HepG2 (cell line): ENCODE measurements around the gene EMC10. TPM values are rescaled to one million over a fixed set of nuclear protein-coding genes. Genes with fewer than 3 reads are reported as not detected.
A peak's percentile ranks its signal among the peaks of the same experiment; 100 is the strongest.

Source experiments
- ADNP ChIP-seq: sonication (generic); formaldehyde crosslinking; IDR thresholded peaks from 2 replicates; pipeline ENCODE4 v1.4.0; 2020; ENCODE audit warnings: missing genetic modification reagents
- EP300 ChIP-seq, 3 experiments: sonication (generic) in 1 of 3; formaldehyde crosslinking in 1 of 3; IDR thresholded peaks; 2 replicates each; pipeline versions ENCODE4 v1.5.1 to v1.6.1; 2011 to 2020; ENCODE audit warnings: low read depth in 2 of 3, low read length in 2 of 3, borderline replicate concordance in 1 of 3, improper control_type of control experiment in 1 of 3, mild to moderate bottlenecking in 1 of 3, missing genetic modification reagents in 1 of 3, moderate library complexity in 1 of 3
- EZH2 ChIP-seq: conservative IDR thresholded peaks from 2 replicates; pipeline ENCODE4 v1.6.1; 2012; ENCODE audit warnings: mild to moderate bottlenecking, low read depth, low read length, moderate library complexity
- FOXO1 ChIP-seq: sonication (generic); formaldehyde crosslinking; IDR thresholded peaks from 2 replicates; pipeline ENCODE4 v1.4.0; 2020; ENCODE audit warnings: missing genetic modification reagents
- HNRNPH1 ChIP-seq: fragments of 200-400 bp; formaldehyde crosslinking; optimal IDR thresholded peaks from 2 replicates; pipeline ENCODE3; 2017; ENCODE audit warnings: mild to moderate bottlenecking, low read depth, low read length
- HOXA3 ChIP-seq: sonication (generic); formaldehyde crosslinking; IDR thresholded peaks from 2 replicates; pipeline ENCODE4 v1.5.0; 2020; ENCODE audit warnings: missing genetic modification reagents
- KDM5B ChIP-seq: sonication (generic); formaldehyde crosslinking; IDR thresholded peaks from 2 replicates; pipeline ENCODE4 v1.4.0; 2020; ENCODE audit warnings: missing genetic modification reagents, mild to moderate bottlenecking, borderline replicate concordance
- NFYC ChIP-seq: IDR thresholded peaks from 2 replicates; pipeline ENCODE4 v1.6.1; 2016; ENCODE audit warnings: missing genetic modification reagents, missing compliant biosample characterization
- RBAK ChIP-seq: sonication (generic); formaldehyde crosslinking; IDR thresholded peaks from 2 replicates; pipeline ENCODE4 v1.5.1; 2020; ENCODE audit warnings: mild to moderate bottlenecking, missing genetic modification reagents
- SIX4 ChIP-seq: sonication (generic); formaldehyde crosslinking; IDR thresholded peaks from 2 replicates; pipeline ENCODE4 v1.4.0; 2020; ENCODE audit warnings: missing genetic modification reagents
- SOX13 ChIP-seq, 3 experiments: fragments of 450-650 bp in 1 of 3; sonication (generic) in 1 of 3; formaldehyde crosslinking in 1 of 3; IDR thresholded peaks in 2 of 3; conservative IDR thresholded peaks in 1 of 3; 2 replicates each; pipeline versions ENCODE4 v1.5.0 to v1.6.1; 2016 to 2020; ENCODE audit warnings: antibody characterized with exemption in 1 of 3, mild to moderate bottlenecking in 1 of 3, missing compliant biosample characterization in 1 of 3, missing genetic modification reagents in 1 of 3, moderate library complexity in 1 of 3
- TEAD2 ChIP-seq: sonication (generic); formaldehyde crosslinking; IDR thresholded peaks from 2 replicates; pipeline ENCODE4 v1.9.0; 2021; ENCODE audit warnings: missing genetic modification reagents
- ZNF225 ChIP-seq: sonication (generic); formaldehyde crosslinking; IDR thresholded peaks from 2 replicates; pipeline ENCODE4 v1.4.0; 2020; ENCODE audit warnings: mild to moderate bottlenecking, missing genetic modification reagents
- ZNF350 ChIP-seq: sonication (generic); formaldehyde crosslinking; IDR thresholded peaks from 2 replicates; pipeline ENCODE4 v1.4.0; 2020; ENCODE audit warnings: mild to moderate bottlenecking, low read depth, missing genetic modification reagents, borderline replicate concordance
- ZNF629 ChIP-seq: sonication (generic); formaldehyde crosslinking; conservative IDR thresholded peaks from 2 replicates; pipeline ENCODE4 v1.5.0; 2020; ENCODE audit warnings: missing genetic modification reagents
- ZNF678 ChIP-seq: sonication (generic); formaldehyde crosslinking; IDR thresholded peaks from 2 replicates; pipeline ENCODE4 v1.4.0; 2020; ENCODE audit warnings: mild to moderate bottlenecking, missing genetic modification reagents
- polyA plus RNA-seq, 8 experiments: library from polyadenylated mRNA; depleted of rRNA in 3 of 8; stranded (reverse) in 7 of 8; unstranded in 1 of 8; fragments of >200 nt; fragmentation: Illumina TruSeq in 4 of 8; extraction: Trizol in 4 of 8; gene quantifications; 2 replicates each; pipeline versions ENCODE4 v1.2.1 to v1.2.3, GENCODE V29; 2011 to 2016; ENCODE audit warnings: low read depth in 4 of 8, missing spikeins in 1 of 8, mixed read lengths in 1 of 8; ENCODE audit not compliant: insufficient read depth in 1 of 8
- total RNA-seq, 5 experiments: library from RNA; depleted of rRNA; stranded (reverse); fragments of >200 nt; fragmentation: Illumina TruSeq; extraction: Trizol; gene quantifications; 2 replicates each; pipeline ENCODE4 v1.2.3, GENCODE V29; 2016; ENCODE audit warnings: low read depth in 1 of 5
- TF ChIP-seq, protein P1 (sequence below), 2 experiments: fragments of 450-650 bp in 1 of 2; sonication (generic) in 1 of 2; formaldehyde crosslinking; IDR thresholded peaks; 2 replicates each; pipeline versions ENCODE4 v1.5.0 to v1.8.0; 2020 to 2022; ENCODE audit warnings: mild to moderate bottlenecking in 1 of 2, missing genetic modification reagents in 1 of 2
- TF ChIP-seq, protein P2 (sequence below): sonication (generic); IDR thresholded peaks from 2 replicates; pipeline ENCODE4 v1.6.1; 2016; ENCODE audit warnings: low read depth, borderline replicate concordance
- TF ChIP-seq, protein P3 (sequence below): sonication (generic); formaldehyde crosslinking; IDR thresholded peaks from 2 replicates; pipeline ENCODE4 v1.4.0; 2020; ENCODE audit warnings: missing genetic modification reagents
- TF ChIP-seq, protein P4 (sequence below): sonication (generic); formaldehyde crosslinking; IDR thresholded peaks from 2 replicates; pipeline ENCODE4 v1.8.1; 2023; ENCODE audit warnings: mild to moderate bottlenecking, missing genetic modification reagents

Gene EMC10
- total and polyA plus RNA-seq, 2 of the 13 experiments (the other 11 are each of a cell fraction or from before 2014, with no cell fraction given), result not detected

- TF ChIP-seq ADNP (CRISPR knock-in tag), result no peak
- no peak for TF ChIP-seq EP300 (IDR thresholded peaks at IDR 0.05; ENCODE audit: low read depth in 2 of 2, low read length in 2 of 2)
- 0 out of 2 replicates have a peak, but pooled peaks have one; percentile 12 for TF ChIP-seq EP300 (CRISPR knock-in tag; IDR thresholded peaks at IDR 0.05; ENCODE audit: borderline replicate concordance)
- TF ChIP-seq, protein P1, sequence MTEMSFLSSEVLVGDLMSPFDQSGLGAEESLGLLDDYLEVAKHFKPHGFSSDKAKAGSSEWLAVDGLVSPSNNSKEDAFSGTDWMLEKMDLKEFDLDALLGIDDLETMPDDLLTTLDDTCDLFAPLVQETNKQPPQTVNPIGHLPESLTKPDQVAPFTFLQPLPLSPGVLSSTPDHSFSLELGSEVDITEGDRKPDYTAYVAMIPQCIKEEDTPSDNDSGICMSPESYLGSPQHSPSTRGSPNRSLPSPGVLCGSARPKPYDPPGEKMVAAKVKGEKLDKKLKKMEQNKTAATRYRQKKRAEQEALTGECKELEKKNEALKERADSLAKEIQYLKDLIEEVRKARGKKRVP (CRISPR knock-in tag; IDR thresholded peaks at IDR 0.05), result no peak
- TF ChIP-seq FOXO1 (CRISPR knock-in tag), result peak; percentile 32; the same call in 1 of the 2 replicates
- no peak for TF ChIP-seq SIX4 (CRISPR knock-in tag)
- TF ChIP-seq ZNF350 (CRISPR knock-in tag), result peak; percentile 27; the same call in 1 of the 2 replicates
- TF ChIP-seq KDM5B (CRISPR knock-in tag), result peak; percentile 19; the same call in 1 of the 2 replicates
- no peak for TF ChIP-seq ZNF629 (CRISPR knock-in tag)
- no peak for TF ChIP-seq TEAD2 (CRISPR knock-in tag)
- peak; percentile 19; the same call in 1 of the 2 replicates for TF ChIP-seq HOXA3
- no peak for TF ChIP-seq RBAK (CRISPR knock-in tag)
- no peak for TF ChIP-seq SOX13 (IDR thresholded peaks at IDR 0.05)
- TF ChIP-seq SOX13 (CRISPR knock-in tag; conservative IDR thresholded peaks at IDR 0.05 in 1 of 2, IDR thresholded peaks at IDR 0.05 in 1 of 2), result no peak
- TF ChIP-seq NFYC (CRISPR knock-in tag), result peak; percentile 85
- TF ChIP-seq ZNF225 (CRISPR knock-in tag), result 0 out of 2 replicates have a peak, but pooled peaks have one; percentile 32
- TF ChIP-seq, protein P2, sequence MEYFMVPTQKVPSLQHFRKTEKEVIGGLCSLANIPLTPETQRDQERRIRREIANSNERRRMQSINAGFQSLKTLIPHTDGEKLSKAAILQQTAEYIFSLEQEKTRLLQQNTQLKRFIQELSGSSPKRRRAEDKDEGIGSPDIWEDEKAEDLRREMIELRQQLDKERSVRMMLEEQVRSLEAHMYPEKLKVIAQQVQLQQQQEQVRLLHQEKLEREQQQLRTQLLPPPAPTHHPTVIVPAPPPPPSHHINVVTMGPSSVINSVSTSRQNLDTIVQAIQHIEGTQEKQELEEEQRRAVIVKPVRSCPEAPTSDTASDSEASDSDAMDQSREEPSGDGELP, result peak; percentile 15; the same call in 1 of the 2 replicates
- no peak for TF ChIP-seq ZNF678
- TF ChIP-seq, protein P3, sequence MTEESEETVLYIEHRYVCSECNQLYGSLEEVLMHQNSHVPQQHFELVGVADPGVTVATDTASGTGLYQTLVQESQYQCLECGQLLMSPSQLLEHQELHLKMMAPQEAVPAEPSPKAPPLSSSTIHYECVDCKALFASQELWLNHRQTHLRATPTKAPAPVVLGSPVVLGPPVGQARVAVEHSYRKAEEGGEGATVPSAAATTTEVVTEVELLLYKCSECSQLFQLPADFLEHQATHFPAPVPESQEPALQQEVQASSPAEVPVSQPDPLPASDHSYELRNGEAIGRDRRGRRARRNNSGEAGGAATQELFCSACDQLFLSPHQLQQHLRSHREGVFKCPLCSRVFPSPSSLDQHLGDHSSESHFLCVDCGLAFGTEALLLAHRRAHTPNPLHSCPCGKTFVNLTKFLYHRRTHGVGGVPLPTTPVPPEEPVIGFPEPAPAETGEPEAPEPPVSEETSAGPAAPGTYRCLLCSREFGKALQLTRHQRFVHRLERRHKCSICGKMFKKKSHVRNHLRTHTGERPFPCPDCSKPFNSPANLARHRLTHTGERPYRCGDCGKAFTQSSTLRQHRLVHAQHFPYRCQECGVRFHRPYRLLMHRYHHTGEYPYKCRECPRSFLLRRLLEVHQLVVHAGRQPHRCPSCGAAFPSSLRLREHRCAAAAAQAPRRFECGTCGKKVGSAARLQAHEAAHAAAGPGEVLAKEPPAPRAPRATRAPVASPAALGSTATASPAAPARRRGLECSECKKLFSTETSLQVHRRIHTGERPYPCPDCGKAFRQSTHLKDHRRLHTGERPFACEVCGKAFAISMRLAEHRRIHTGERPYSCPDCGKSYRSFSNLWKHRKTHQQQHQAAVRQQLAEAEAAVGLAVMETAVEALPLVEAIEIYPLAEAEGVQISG (CRISPR knock-in tag), result no peak
- TF ChIP-seq, protein P4, sequence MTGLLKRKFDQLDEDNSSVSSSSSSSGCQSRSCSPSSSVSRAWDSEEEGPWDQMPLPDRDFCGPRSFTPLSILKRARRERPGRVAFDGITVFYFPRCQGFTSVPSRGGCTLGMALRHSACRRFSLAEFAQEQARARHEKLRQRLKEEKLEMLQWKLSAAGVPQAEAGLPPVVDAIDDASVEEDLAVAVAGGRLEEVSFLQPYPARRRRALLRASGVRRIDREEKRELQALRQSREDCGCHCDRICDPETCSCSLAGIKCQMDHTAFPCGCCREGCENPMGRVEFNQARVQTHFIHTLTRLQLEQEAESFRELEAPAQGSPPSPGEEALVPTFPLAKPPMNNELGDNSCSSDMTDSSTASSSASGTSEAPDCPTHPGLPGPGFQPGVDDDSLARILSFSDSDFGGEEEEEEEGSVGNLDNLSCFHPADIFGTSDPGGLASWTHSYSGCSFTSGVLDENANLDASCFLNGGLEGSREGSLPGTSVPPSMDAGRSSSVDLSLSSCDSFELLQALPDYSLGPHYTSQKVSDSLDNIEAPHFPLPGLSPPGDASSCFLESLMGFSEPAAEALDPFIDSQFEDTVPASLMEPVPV, result no peak
- TF ChIP-seq EZH2, result no peak
- TF ChIP-seq HNRNPH1, result no peak
These were observed 44.7 kb upstream of the EMC10 start (continued) for GRCh38 chr19:50431343-50432220.
